AG04449 (cell line): ENCODE results near the gene MYBPC1.

Experiments
- CTCF ChIA-PET: fragments of 350-600 bp; formaldehyde crosslinking; extraction: SDS; loops from one replicate; lab custom pipeline; 2021; ENCODE audit warnings: antibody characterized with exemption; lab: Yijun Ruan, JAX
- POLR2A ChIA-PET: fragments of 400-600, 350-600 bp; formaldehyde crosslinking; extraction: SDS; loops from one replicate; lab custom pipeline; 2020; ENCODE audit warnings: antibody characterized with exemption, inconsistent platforms; lab: Yijun Ruan, JAX
- DNase-seq: peaks from one replicate; pipeline ENCODE4 v3.0.0-alpha.2; 2010; ENCODE audit warnings: low read depth, low spot score
- H3K4me3 ChIP-seq: 2 replicates; pipeline ENCODE4 v1.5.1; 2011; ENCODE audit warnings: low read depth, mild to moderate bottlenecking, control low read depth, low read length
- CTCF ChIP-seq: IDR thresholded peaks from one replicate; pipeline ENCODE4 v1.5.1; 2011; ENCODE audit warnings: mild to moderate bottlenecking, moderate library complexity, low read length, control low read depth, inconsistent platforms; ENCODE audit not compliant: insufficient read depth; ENCODE audit errors: missing control alignments

The MYBPC1 gene

DNA sequence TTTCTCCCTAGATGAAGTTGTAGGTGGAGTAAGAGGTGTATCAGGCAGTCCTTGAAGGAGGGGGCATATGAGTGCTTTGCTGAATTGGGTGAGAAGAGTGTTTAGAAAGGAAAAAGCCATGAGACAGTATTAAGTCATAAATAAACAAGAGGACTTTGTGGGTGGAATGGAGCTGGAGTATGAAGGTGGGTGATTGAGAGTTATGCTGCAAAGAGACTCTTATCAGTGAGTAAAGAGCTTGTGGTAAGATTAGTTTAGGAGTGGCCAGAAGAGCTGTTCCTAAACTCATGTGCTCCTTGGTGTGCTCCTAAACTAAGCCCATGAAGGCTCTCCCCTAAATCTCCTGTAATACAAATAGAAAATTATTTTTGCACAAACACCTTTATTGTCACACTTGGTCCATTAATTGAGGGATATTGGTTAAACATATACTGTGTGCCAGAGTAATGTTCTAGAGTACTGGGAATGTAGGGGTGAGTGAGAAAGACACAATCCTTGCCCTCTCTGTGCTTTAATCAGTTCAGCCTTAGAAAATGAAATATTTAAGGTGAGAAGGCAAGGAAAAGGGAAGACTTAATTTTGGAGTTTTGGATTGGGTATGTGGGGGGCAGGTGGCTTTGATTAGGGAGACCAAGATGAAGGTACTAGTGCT lies 112.5 kb downstream of the MYBPC1 start:
- H3K4me3 ChIP-seq: no peak overlapping the region
- ChIA-PET CTCF (interaction anchor here (1.4 kb wide), 1 partner anchor 9 kb away, joined by 10 read pairs; the partner anchor contains the start of gene CHPT1), POLR2A (no interaction called here)
- no peak for TF ChIP-seq CTCF
- no peak for DNase-seq

GRCh38 chr12:101710288-101710687 lies 115.5 kb downstream of the MYBPC1 start:
- POLR2A ChIA-PET: no interaction called here
- DNase-seq: no peak
- no peak overlapping the region for H3K4me3 ChIP-seq
- CTCF ChIA-PET: no interaction called here
- no peak for TF ChIP-seq CTCF

- POLR2A ChIA-PET: no interaction called here
Observed at GRCh38 chr12:101713059-101713682, 118.4 kb downstream of the MYBPC1 start.

GRCh38 chr12:101713930-101714329 lies 119.2 kb downstream of the MYBPC1 start:
- POLR2A ChIA-PET: no interaction called here
- no peak for DNase-seq
- CTCF ChIA-PET: no interaction called here
- H3K4me3 ChIP-seq: no peak overlapping the region
- TF ChIP-seq CTCF: no peak

More at GRCh38 chr12:101713059-101713682, 118.4 kb downstream of the MYBPC1 start:
- CTCF ChIA-PET: interaction anchor here (1.5 kb wide), 1 partner anchor 10 kb away, joined by 3 read pairs; no protein-coding TSS in a partner anchor
- no peak for TF ChIP-seq CTCF
- H3K4me3 ChIP-seq: no peak overlapping the region
- DNase-seq: no peak

GRCh38 chr12:101714877-101715444 lies 120.2 kb downstream of the MYBPC1 start:
- no peak for TF ChIP-seq CTCF
- POLR2A ChIA-PET: no interaction called here
- H3K4me3 ChIP-seq: no peak overlapping the region
- DNase-seq: no peak
- CTCF ChIA-PET: no interaction called here

DNA sequence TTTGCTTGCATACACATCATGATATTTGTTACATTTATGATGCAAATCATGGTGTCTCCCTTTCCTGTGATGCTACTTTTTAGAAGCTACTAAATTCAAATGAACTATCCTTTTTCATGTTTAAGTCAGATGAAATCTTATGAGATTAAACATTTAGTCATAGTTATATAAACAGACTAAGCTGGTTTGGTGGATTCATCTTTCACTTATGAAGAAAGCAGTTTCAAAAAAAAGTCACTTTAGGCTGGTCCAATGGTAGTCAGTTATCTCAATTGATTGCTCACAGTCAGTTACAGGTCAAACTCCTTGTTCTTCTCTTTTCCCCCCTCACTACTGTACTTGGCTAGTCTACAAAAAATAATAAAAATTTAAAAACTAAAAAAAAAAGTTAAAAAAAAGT lies 124.8 kb downstream of the MYBPC1 start:
- no peak overlapping the region for H3K4me3 ChIP-seq
- ChIA-PET POLR2A (no interaction called here), CTCF (no interaction called here)
- no peak for DNase-seq
- no peak for TF ChIP-seq CTCF
